SK-N-SH (cell line): ENCODE data around the gene WDFY2. TPM values are rescaled to one million over a fixed set of nuclear protein-coding genes. Genes with fewer than 3 reads are reported as not detected.

Source experiments
- CTCF ChIA-PET: fragments of 300-600, 350-600 bp; formaldehyde crosslinking; extraction: SDS; loops from one replicate; lab custom pipeline; 2021; lab: Yijun Ruan, JAX
- POLR2A ChIA-PET: fragments of 350-600 bp; sonication (Branson Sonifier 250); formaldehyde crosslinking; extraction: SDS; loops from one replicate; lab custom pipeline; 2020; ENCODE audit warnings: antibody characterized with exemption, inconsistent platforms; lab: Yijun Ruan, JAX
- DNase-seq: peaks from one replicate; pipeline ENCODE4 v3.0.0; 2012
- H2AFZ ChIP-seq: fragments of 200-600 bp; sonication (generic); 2 replicates; pipeline ENCODE4 v1.8.1; 2016; ENCODE audit warnings: antibody characterized with exemption, mild to moderate bottlenecking, low read depth
- H3F3A ChIP-seq: fragments of 200-600 bp; sonication (generic); replicated peaks from 2 replicates; pipeline ENCODE3; 2016; ENCODE audit warnings: antibody characterized with exemption, mild to moderate bottlenecking; ENCODE audit not compliant: insufficient read depth
- H3K27ac ChIP-seq, 2 experiments: fragments of 200-500 bp in 1 of 2; fragments of 200-600 bp in 1 of 2; sonication (Bioruptor generic) in 1 of 2; sonication (generic), shearing (Covaris generic) in 1 of 2; 2 replicates each; pipeline versions ENCODE4 v1.5.1 to v1.6.1; 2014 to 2016; ENCODE audit warnings: low read depth in 2 of 2, inconsistent platforms in 1 of 2, low read length in 1 of 2, mild to moderate bottlenecking in 1 of 2, mixed read lengths in 1 of 2
- H3K27me3 ChIP-seq: fragments of 200-600 bp; sonication (generic), shearing (Covaris generic); 2 replicates; pipeline ENCODE4 v1.6.1; 2016; ENCODE audit warnings: mixed run types; ENCODE audit not compliant: insufficient read depth
- H3K36me3 ChIP-seq, 2 experiments: fragments of 200-500 bp in 1 of 2; fragments of 200-600 bp in 1 of 2; sonication (Bioruptor generic) in 1 of 2; sonication (generic) in 1 of 2; replicated peaks in 1 of 2; 2 replicates each; pipeline versions ENCODE3 to v1.5.1; 2014 to 2016; ENCODE audit warnings: low read length in 1 of 2, mild to moderate bottlenecking in 1 of 2; ENCODE audit not compliant: insufficient read depth in 2 of 2, control insufficient read depth in 1 of 2
- H3K4me1 ChIP-seq, 2 experiments: fragments of 200-500 bp in 1 of 2; fragments of 200-600 bp in 1 of 2; sonication (Bioruptor generic) in 1 of 2; sonication (generic), shearing (Covaris generic) in 1 of 2; 2 replicates each; pipeline versions ENCODE4 v1.5.1 to v1.6.1; 2014 to 2016; ENCODE audit warnings: low read depth in 1 of 2, low read length in 1 of 2, mixed run types in 1 of 2; ENCODE audit not compliant: insufficient read depth in 2 of 2, control insufficient read depth in 1 of 2
- H3K4me2 ChIP-seq: fragments of 200-600 bp; sonication (generic), shearing (Covaris generic); 2 replicates; pipeline ENCODE4 v1.6.1; 2017; ENCODE audit warnings: mixed run types
- H3K4me3 ChIP-seq, 2 experiments: fragments of 200-500 bp in 1 of 2; fragments of 200-600 bp in 1 of 2; sonication (Bioruptor generic) in 1 of 2; sonication (generic), shearing (Covaris generic) in 1 of 2; 2 replicates each; pipeline versions ENCODE4 v1.5.1 to v1.8.1; 2014 to 2016; ENCODE audit warnings: low read depth in 2 of 2, inconsistent platforms in 1 of 2, low read length in 1 of 2, mild to moderate bottlenecking in 1 of 2, mixed read lengths in 1 of 2, moderate library complexity in 1 of 2
- H3K79me2 ChIP-seq: fragments of 200-600 bp; sonication (generic); 2 replicates; pipeline ENCODE4 v1.8.1; 2017; ENCODE audit warnings: mild to moderate bottlenecking; ENCODE audit not compliant: insufficient read depth
- H3K9ac ChIP-seq: fragments of 200-600 bp; sonication (generic); 2 replicates; pipeline ENCODE4 v1.6.1; 2017; ENCODE audit warnings: mixed run types
- H3K9me2 ChIP-seq: fragments of 200-600 bp; sonication (generic); 2 replicates; pipeline ENCODE4 v1.6.1; 2017; ENCODE audit warnings: mixed run types
- H3K9me3 ChIP-seq: fragments of 200-600 bp; sonication (generic); 2 replicates; pipeline ENCODE4 v1.6.1; 2017; ENCODE audit warnings: mixed run types, mild to moderate bottlenecking, moderate library complexity
- H4K20me1 ChIP-seq: fragments of 200-600 bp; sonication (generic); 2 replicates; pipeline ENCODE4 v1.6.1; 2017; ENCODE audit warnings: mild to moderate bottlenecking, mixed run types; ENCODE audit not compliant: insufficient read depth
- CHD2 ChIP-seq: fragments of 150-350 bp; IDR thresholded peaks from 2 replicates; pipeline ENCODE4 v1.6.1; 2018; ENCODE audit warnings: low read length; ENCODE audit not compliant: partially characterized antibody
- ELF1 ChIP-seq: IDR thresholded peaks from 2 replicates; pipeline ENCODE4 v1.4.0; 2012
- FOXJ3 ChIP-seq: sonication (generic); formaldehyde crosslinking; IDR thresholded peaks from 2 replicates; pipeline ENCODE4 v1.5.1; 2020; ENCODE audit warnings: mild to moderate bottlenecking, missing genetic modification reagents
- FOXM1 ChIP-seq: IDR thresholded peaks from 2 replicates; pipeline ENCODE4 v1.4.0; 2012; ENCODE audit warnings: low read depth, mild to moderate bottlenecking
- GABPA ChIP-seq: IDR thresholded peaks from 2 replicates; pipeline ENCODE4 v1.4.0; 2012; ENCODE audit warnings: low read depth, mild to moderate bottlenecking
- GATA2 ChIP-seq: sonication (generic); formaldehyde crosslinking; IDR thresholded peaks from 2 replicates; pipeline ENCODE4 v1.5.0; 2020; ENCODE audit warnings: mild to moderate bottlenecking, missing genetic modification reagents
- JUND ChIP-seq: IDR thresholded peaks from 2 replicates; pipeline ENCODE4 v1.4.0; 2012
- MAX ChIP-seq: IDR thresholded peaks from 2 replicates; pipeline ENCODE4 v1.4.0; 2012; ENCODE audit warnings: low read depth
- MEF2A ChIP-seq: IDR thresholded peaks from 2 replicates; pipeline ENCODE4 v1.4.0; 2012; ENCODE audit warnings: low read depth, borderline replicate concordance
- MXI1 ChIP-seq: IDR thresholded peaks from 2 replicates; pipeline ENCODE4 v1.6.1; 2012; ENCODE audit warnings: mild to moderate bottlenecking, low read depth, low read length, improper control_type of control experiment
- NFIC ChIP-seq: IDR thresholded peaks from 2 replicates; pipeline ENCODE4 v1.4.0; 2012; ENCODE audit warnings: borderline replicate concordance
- NRF1 ChIP-seq: IDR thresholded peaks from 2 replicates; pipeline ENCODE4 v1.6.1; 2012; ENCODE audit warnings: low read depth, mild to moderate bottlenecking, low read length
- PBX3 ChIP-seq: IDR thresholded peaks from 2 replicates; pipeline ENCODE4; 2012
- RCOR1 ChIP-seq: fragments of 150-350 bp; IDR thresholded peaks from 2 replicates; pipeline ENCODE4 v1.6.1; 2017; ENCODE audit warnings: antibody characterized with exemption, low read length
- REST ChIP-seq: IDR thresholded peaks from 2 replicates; pipeline ENCODE4 v1.6.1; 2012; ENCODE audit warnings: mild to moderate bottlenecking, low read depth, low read length, moderate library complexity
- RFX5 ChIP-seq: IDR thresholded peaks from 2 replicates; pipeline ENCODE4 v1.6.1; 2012; ENCODE audit warnings: mild to moderate bottlenecking, improper control_type of control experiment, low read length
- TCF12 ChIP-seq: IDR thresholded peaks from 2 replicates; pipeline ENCODE4 v1.4.0; 2012
- TEAD4 ChIP-seq: IDR thresholded peaks from 2 replicates; pipeline ENCODE4 v1.4.0; 2012; ENCODE audit warnings: mild to moderate bottlenecking, borderline replicate concordance; ENCODE audit not compliant: insufficient read depth
- ZBTB33 ChIP-seq: IDR thresholded peaks from 2 replicates; pipeline ENCODE4 v1.4.0; 2012; ENCODE audit warnings: low read depth, borderline replicate concordance
- WGBS: methylation state at CpG from one replicate; pipeline ENCODE4 v1.1.6; 2017; ENCODE audit warnings: low lambda C conversion rate; 5-methylcytosine and 5-hydroxymethylcytosine counted together
- polyA plus RNA-seq, 3 experiments: library from polyadenylated mRNA; depleted of rRNA; stranded (reverse); fragments of >200 nt; gene quantifications; 2 replicates each; pipeline ENCODE4 v1.2.3, GENCODE V29; 2012

Gene WDFY2
- polyA plus RNA-seq, 1 of the 3 experiments (the other 2 are of a cell fraction), result 4.1 TPM

- ChIA-PET CTCF (interaction anchor here (1.6 kb wide), 1 partner anchor 69 kb away, joined by 4 read pairs; no protein-coding TSS in a partner anchor), POLR2A (interaction anchor here (0.6 kb wide), 1 partner anchor 57 kb away, joined by 3 read pairs; no protein-coding TSS in a partner anchor)
- peaks cover 8 to 13% of the 10 kb centered on the region in 2 experiments for H3K36me3 ChIP-seq
- WGBS, result 95% methylated on average over 10 of the region's 10 CpGs
- H3K4me2 ChIP-seq, result no peak overlapping the region
- H3K27me3 ChIP-seq, result no peaks in the 10 kb centered on the region
- no peak overlapping the region for H2AFZ ChIP-seq
- H3K79me2 ChIP-seq, result peaks cover 9% of the 10 kb centered on the region; the same call in 1 of the 2 replicates
- H3K27ac ChIP-seq, result peak overlapping the region in 1 of 2 experiments; percentile 91; a peak in 2 of 4 replicates
- TF ChIP-seq MEF2A (no peak), RCOR1 (no peak), TEAD4 (no peak), CHD2 (no peak), FOXM1 (no peak), NRF1 (no peak), PBX3 (no peak), ELF1 (no peak)
- no peak overlapping the region for H3K4me3 ChIP-seq
- no peaks in the 10 kb centered on the region for H4K20me1 ChIP-seq
- H3K9me3 ChIP-seq, result no peaks in the 10 kb centered on the region
- DNase-seq, result no peak
- peaks cover 16% of the 10 kb centered on the region for H3F3A ChIP-seq
- H3K4me1 ChIP-seq, result peaks cover 21 to 40% of the 10 kb centered on the region in 2 experiments
- H3K9me2 ChIP-seq, result no peaks in the 10 kb centered on the region
- H3K9ac ChIP-seq, result no peak overlapping the region
Observed at GRCh38 chr13:51728972-51729371, 144.7 kb downstream of the WDFY2 start.

GRCh38 chr13:51729866-51730553 is 145.7 kb downstream of the WDFY2 start:
- Histone ChIP-seq H3K9ac (peak overlapping the region; percentile 52; the same call in 1 of the 2 replicates), H3K4me2 (peak overlapping the region; percentile 72), H3K4me1 (peaks cover 21 to 40% of the 10 kb centered on the region in 2 experiments), H3K9me2 (no peaks in the 10 kb centered on the region), H3K4me3 (no peak overlapping the region), H3K79me2 (peaks cover 9% of the 10 kb centered on the region; the same call in 1 of the 2 replicates), H3K9me3 (no peaks in the 10 kb centered on the region), H3K36me3 (peaks cover 8 to 13% of the 10 kb centered on the region in 2 experiments), H3K27me3 (no peaks in the 10 kb centered on the region), H3F3A (peaks cover 11% of the 10 kb centered on the region), H4K20me1 (no peaks in the 10 kb centered on the region), H3K27ac (peak overlapping the region; percentile 74 to 91), H2AFZ (peak overlapping the region; percentile 25; the same call in 1 of the 2 replicates)
- no peak for DNase-seq
- ChIA-PET POLR2A (interaction anchor here (0.6 kb wide), 1 partner anchor 56 kb away, joined by 3 read pairs; no protein-coding TSS in a partner anchor), CTCF (interaction anchor here (1.6 to 3.0 kb wide), 2 partner anchors 68 kb away, joined by 4 to 9 read pairs; no protein-coding TSS in a partner anchor)
- 39% methylated on average over 11 of the region's 11 CpGs for WGBS
- TF ChIP-seq ZBTB33 (no peak), TEAD4 (peak; percentile 28; the same call in 1 of the 2 replicates), NRF1 (no peak), RFX5 (no peak), NFIC (peak; percentile 57; the same call in 1 of the 2 replicates), RCOR1 (no peak), FOXJ3 (no peak), GABPA (no peak), MAX (0 out of 2 replicates have a peak, but pooled peaks have one; percentile 21), MXI1 (no peak), TCF12 (peak; percentile 93), FOXM1 (no peak), REST (no peak), MEF2A (no peak), GATA2 (CRISPR knock-in tag) (no peak), JUND (peak; percentile 86)
